ENCODE measurements around the gene JUND.

The JUND gene

DNA sequence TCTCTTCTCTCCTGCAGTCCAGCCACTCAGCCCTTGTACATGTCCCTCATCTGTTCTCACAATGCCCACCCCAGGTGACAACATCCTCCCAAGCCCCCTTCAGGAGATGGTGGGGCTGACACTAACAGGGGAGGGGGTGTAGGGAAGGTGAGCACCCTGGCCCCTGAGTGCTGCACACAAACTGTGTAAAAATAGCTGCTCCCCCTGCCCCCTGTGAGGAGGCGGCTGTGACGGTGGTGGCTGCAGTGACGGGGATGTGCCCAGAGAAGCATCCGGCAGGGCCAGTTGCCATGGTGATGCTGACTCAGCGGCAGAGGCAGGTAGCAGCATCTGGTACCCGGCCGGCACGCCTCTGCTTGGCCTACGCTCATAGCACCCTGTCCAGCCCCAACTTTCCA lies 13.0 kb upstream of the JUND start:
- peak; percentile 46 for FAIRE-seq
- no peak for DNase-seq (ENCODE audit: insufficient read length)
- TF ChIP-seq POLR2A (IDR thresholded peaks at IDR 0.05; ENCODE audit: low read depth, low read length) (no peak), POLR2AphosphoS5 (IDR thresholded peaks at IDR 0.05; ENCODE audit: low read depth, low read length) (no peak), TAF1 (IDR thresholded peaks at IDR 0.05; ENCODE audit: borderline replicate concordance, low read depth, low read length) (no peak)

DNA sequence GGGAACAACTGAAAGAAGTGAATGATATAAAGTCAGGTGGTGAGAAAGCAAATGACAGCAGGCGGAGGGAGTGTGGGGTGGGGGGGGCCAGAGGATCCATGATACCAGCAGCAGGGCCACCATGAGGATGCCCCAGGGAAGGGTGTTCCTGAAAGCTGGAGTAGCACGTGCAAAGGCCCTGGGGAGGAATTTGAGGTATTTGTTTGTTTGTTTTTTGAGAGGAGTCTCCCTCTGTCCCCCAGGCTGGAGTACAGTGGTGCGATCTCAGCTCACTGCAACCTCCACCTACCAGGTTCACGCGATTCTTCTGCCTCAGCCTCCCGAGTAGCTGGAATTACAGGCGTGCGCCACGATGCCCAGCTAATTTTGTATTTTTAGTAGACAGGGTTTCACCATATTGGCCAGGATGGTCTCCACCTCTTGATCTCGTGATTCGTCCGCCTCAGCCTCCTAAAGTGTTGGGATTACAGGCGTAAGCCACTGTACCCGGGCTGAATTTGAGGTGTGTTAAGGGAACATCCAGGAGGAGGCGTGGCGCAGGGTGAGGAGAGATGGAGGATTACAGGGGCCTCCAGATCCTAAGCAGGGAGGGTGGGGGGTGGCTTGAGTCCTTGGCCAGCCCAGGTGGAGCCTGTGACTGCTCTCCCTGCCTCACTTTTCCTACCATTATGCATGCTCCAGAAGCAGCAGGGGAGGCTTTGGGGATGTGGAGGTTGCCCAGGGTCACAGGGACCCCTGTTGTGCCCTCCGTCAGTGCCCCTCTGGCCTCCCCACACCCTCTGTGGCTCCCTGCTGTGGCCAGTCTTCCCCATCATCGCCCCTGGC lies 12.4 kb upstream of the JUND start:
- DNase-seq (ENCODE audit: insufficient read length) (no peak), FAIRE-seq (no peak)
- TF ChIP-seq TAF1 (IDR thresholded peaks at IDR 0.05; ENCODE audit: borderline replicate concordance, low read depth, low read length) (no peak), POLR2AphosphoS5 (IDR thresholded peaks at IDR 0.05; ENCODE audit: low read depth, low read length) (no peak)

DNA sequence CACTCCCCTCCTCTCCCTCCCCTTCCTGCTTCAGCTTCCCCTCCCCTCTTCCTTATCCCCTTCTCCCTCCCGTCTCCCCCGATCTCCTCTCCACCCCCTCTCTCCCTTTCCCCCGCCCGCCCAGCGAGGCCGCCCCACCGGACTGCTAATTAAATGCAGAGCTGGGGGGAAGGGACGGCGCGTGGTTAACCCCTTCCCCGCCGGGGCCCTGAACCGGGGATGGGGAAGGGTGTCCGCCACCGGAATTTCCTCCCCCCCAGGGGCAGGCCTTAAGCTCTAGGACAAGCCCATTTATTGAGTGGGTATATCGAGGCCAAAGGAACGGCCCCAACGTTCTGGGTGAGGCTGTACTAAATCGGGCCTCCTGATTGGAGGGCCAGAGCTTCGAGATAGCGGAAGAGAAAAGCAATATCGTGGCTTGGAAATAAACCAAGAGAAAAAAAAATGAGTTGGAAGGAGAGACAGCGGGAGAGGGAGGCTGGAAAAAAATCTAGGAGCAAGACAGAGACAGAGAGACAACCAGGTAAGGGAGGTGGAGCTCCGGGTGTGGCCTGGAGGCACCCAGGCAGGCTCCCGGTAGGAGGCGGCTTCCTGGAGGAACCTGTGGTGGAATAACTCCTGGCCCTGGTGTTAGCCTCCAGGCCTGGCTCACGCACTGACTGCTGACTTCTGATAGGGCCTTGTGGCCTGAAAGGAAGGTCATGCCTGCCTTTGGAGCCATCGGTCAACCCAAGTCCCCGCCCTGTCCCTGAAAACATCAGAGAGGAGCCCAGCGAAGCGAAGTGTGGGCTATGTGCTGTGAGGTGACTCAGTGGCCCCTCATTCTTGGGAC lies 11.6 kb upstream of the JUND start:
- TF ChIP-seq POLR2A (IDR thresholded peaks at IDR 0.05; ENCODE audit: low read depth, low read length) (no peak), TAF1 (IDR thresholded peaks at IDR 0.05; ENCODE audit: borderline replicate concordance, low read depth, low read length) (no peak; the same call in 1 of the 2 replicates), POLR2AphosphoS5 (IDR thresholded peaks at IDR 0.05; ENCODE audit: low read depth, low read length) (no peak)
- DNase-seq (ENCODE audit: insufficient read length) = no peak
- FAIRE-seq = no peak

DNA sequence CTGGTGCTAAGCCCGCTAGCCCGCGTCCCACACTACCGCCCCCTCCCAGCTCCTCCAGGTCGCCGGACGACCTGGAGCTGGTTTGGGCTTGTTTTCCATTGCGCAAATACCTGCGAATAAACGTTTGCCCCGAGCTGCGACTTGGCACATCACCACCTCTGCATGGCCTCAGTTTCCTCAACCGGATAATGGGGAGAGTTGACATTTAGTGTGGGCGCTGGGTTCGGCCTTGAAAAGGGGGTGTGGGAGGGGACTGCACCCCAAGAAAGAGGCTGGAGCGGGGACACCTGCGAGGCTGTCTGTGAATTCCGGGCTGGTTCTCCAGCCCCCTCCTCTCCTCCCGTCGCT lies 11.0 kb upstream of the JUND start:
- DNase-seq (ENCODE audit: insufficient read length) (no peak), FAIRE-seq (peak; percentile 66)
- no peak for TF ChIP-seq POLR2A (IDR thresholded peaks at IDR 0.05; ENCODE audit: low read depth, low read length)
- 0 out of 2 replicates have a peak, but pooled peaks have one; percentile 2 for TF ChIP-seq POLR2AphosphoS5 (IDR thresholded peaks at IDR 0.05; ENCODE audit: low read depth, low read length)
- no peak for TF ChIP-seq TAF1 (IDR thresholded peaks at IDR 0.05; ENCODE audit: borderline replicate concordance, low read depth, low read length)

DNA sequence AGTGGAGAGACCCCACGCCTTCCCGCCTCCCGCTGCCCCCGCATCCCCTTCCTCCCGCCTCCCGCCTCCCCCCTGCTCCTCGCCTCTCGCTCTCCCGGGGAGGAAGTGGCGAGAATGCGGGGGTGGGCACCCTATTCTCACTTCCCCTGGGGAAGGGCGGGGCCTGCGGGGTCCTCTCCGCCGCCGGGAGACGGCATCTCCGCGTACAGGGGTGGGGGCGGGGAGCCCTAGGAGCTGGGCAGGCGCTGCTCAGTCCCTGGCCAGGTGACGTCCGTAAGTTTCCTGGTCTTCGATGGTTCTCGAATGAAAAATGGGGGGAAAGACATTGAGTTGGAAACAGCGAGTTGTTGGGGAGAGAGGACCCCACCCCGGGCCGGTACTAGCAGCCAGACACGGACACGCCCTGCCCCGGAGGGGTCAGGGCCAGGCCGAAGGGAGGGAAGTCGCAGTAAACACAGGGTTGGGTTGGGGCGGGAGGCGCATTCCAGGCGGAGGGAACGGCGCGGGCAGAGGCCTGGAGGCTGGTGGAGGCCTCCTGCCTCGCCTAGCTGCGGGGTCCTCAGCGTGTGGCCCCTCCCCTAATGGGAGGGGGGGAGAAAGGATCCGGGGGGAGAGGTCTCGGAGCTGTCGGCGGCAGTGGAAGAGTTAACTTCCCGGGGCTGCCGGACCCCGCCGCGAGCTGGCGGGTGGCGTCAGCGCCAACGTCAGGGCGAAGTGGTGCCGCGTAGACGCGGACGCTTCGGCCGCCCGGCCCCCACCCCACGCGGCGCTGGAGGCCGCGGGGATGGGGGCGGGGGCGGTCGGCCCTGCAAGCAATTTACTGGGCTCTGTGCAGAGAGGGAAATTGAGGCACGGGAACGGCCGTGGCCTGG lies 10.4 kb upstream of the JUND start:
- FAIRE-seq (peak; percentile 96), DNase-seq (ENCODE audit: insufficient read length) (peak; percentile 91)
- TF ChIP-seq POLR2AphosphoS5 (IDR thresholded peaks at IDR 0.05; ENCODE audit: low read depth, low read length) = peak; percentile 56
- peak; percentile 63; the same call in 1 of the 2 replicates for TF ChIP-seq POLR2A (IDR thresholded peaks at IDR 0.05; ENCODE audit: low read depth, low read length)
- TF ChIP-seq TAF1 (IDR thresholded peaks at IDR 0.05; ENCODE audit: borderline replicate concordance, low read depth, low read length) = 0 out of 2 replicates have a peak, but pooled peaks have one; percentile 57

DNA sequence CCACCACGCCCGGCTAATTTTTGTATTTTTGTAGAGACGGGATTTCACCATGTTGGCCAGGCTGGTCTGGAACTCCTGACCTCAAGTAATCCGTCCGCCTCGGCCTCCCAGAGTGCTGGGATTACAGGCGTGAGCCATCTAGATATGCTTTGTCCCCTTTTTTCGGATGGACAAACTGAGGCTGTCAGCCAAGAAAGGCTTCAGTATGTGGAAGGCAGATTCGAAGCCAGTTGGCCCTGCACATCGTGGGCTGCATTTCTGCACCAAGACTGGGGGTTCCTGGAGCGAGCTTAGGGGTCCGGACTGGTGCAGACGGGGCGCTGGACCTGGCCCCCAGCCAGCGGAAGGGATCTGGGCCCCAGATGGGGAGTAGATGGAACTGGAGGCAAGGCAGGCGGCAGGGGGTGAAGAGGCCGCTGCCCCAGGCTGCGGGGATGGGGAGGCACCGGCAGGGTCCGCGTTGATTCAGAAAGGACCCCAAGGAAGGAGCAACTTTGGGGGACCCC lies 9.7 kb upstream of the JUND start:
- FAIRE-seq = no peak
- DNase-seq (ENCODE audit: insufficient read length) = no peak
- no peak; the same call in 1 of the 2 replicates for TF ChIP-seq POLR2A (IDR thresholded peaks at IDR 0.05; ENCODE audit: low read depth, low read length)
- no peak for TF ChIP-seq TAF1 (IDR thresholded peaks at IDR 0.05; ENCODE audit: borderline replicate concordance, low read depth, low read length)
- TF ChIP-seq POLR2AphosphoS5 (IDR thresholded peaks at IDR 0.05; ENCODE audit: low read depth, low read length) = no peak

DNA sequence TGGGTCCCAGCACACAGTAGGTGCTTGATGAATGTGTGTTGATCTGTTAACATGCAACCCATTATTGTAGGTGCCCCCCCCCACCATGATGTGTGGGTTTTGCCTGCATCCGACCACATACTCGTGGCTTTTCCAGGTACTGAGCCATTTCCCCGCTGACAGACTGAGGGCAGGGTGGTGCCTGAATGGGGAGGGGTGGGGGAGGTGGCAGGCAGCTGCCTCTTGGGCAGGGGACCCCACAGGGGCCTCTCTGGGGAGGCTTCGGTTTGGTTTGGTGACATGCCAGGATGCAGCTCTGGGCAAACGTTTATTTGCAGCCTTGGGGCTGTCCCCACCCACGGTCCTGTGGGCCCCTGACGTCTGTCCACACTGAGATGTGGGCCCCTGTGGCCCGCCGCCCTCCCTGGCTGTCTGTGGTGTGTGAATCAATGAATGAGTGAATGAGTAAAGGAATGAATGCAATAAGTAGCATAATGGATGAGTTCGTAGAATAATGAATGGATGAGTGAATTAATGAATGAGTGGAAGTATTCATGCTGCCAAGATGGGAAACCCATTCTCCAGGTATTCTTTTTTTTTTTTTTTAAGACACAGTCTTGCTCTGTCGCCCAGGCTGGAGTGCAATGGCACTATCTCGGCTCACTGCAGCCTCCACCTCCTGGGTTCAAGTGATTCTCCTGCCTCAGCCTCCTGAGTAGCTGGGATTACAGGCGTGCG lies 9.0 kb upstream of the JUND start:
- no peak for TF ChIP-seq POLR2AphosphoS5 (IDR thresholded peaks at IDR 0.05; ENCODE audit: low read depth, low read length)
- TF ChIP-seq TAF1 (IDR thresholded peaks at IDR 0.05; ENCODE audit: borderline replicate concordance, low read depth, low read length) = no peak
- no peak; the same call in 1 of the 2 replicates for TF ChIP-seq POLR2A (IDR thresholded peaks at IDR 0.05; ENCODE audit: low read depth, low read length)
- DNase-seq (ENCODE audit: insufficient read length) (peak; percentile 57), FAIRE-seq (peak; percentile 58)

DNA sequence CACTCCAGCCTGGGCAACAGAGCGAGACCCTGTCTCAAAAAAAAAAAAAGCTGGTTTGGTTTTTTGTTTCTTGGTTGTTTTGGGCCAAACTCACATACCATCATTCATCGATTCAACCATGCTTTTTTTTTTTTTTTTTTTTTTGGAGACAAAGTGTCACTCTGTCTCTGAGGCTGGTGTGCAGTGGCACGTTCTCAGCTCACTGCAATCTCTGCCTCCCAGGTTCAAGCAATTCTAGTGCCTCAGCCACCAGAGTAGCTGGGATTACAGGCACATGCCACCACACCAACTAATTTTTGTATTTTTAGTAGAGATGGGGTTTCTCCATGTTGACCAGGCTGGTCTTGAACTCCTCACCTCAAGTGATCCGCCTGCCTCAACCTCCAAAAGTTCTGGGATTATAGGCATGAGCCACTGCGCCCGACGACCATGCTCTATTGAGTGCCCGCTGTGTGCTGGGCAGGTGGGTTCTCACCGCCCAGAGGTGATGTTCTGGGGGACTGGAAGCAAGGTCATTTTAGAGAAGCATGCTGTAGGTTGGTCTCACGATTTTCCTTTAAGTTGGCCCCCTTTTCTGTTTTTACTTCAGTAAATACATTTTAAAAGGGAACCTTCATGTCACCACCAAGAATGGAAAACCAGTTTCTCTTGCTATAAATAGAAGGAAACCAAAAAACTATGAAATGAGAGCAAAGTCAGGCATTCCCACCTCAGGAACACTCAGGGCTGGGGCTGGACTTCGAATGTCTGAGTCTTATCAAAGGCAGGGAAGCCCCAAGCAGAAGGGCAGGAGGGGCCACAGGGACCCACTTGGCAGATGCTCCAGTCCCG lies 8.3 kb upstream of the JUND start:
- no peak for TF ChIP-seq POLR2AphosphoS5 (IDR thresholded peaks at IDR 0.05; ENCODE audit: low read depth, low read length)
- TF ChIP-seq TAF1 (IDR thresholded peaks at IDR 0.05; ENCODE audit: borderline replicate concordance, low read depth, low read length) = no peak
- no peak for TF ChIP-seq POLR2A (IDR thresholded peaks at IDR 0.05; ENCODE audit: low read depth, low read length)
- FAIRE-seq (peak; percentile 5), DNase-seq (ENCODE audit: insufficient read length) (no peak)

DNA sequence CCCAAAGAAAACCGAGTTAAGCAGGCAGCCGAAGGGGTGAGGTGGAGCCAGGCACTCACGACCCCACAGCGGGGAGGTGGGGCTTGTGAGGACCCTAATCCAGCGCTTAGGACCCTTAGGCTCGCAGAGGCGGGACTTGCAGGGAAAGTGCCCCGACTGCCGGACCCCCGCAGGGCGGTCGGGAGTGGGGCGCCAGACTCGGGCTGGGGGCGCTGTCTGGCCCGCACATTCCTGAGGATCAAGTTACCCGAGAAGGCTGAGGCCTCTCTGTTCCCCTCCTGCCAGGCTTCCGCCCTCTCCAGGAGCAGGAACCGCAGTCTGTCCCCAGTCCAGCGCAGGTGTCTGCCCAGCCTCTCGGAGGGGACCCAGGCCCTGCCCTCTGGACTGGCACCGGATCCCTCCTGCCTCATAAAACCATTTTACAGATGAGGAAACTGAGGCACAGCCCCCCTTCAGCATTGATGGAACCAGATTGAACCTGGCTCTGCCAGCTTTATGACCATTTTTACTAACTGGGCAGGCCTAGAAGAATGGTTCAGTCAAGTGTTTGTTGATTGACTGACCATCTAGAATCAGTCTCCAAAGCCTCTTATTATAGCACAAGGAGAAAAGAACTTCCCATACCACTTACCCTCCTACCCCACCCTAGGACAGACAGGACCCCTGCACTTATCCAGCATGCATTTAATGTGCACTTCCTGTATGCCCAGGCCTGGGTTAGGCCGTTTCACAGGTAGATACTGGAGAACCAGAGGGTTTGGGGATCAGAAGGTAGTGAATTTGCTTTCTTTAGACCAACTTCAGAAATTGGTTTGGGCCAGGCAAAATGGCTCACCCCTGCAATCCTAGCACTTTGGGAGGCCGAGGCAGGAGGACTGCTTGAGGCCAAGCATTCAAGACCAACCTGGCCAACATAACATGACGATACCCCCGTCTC lies 6.7 kb upstream of the JUND start:
- TF ChIP-seq TAF1 (IDR thresholded peaks at IDR 0.05; ENCODE audit: borderline replicate concordance, low read depth, low read length) (no peak), POLR2A (IDR thresholded peaks at IDR 0.05; ENCODE audit: low read depth, low read length) (no peak), POLR2AphosphoS5 (IDR thresholded peaks at IDR 0.05; ENCODE audit: low read depth, low read length) (no peak)
- no peak for DNase-seq (ENCODE audit: insufficient read length)
- FAIRE-seq = no peak

Measured in GM12892 (cell line).